Measurements from ENCODE around the gene NRG2. TPM values are rescaled to one million over a fixed set of nuclear protein-coding genes. Genes with fewer than 3 reads are reported as not detected.

NRG2 gene
- total RNA-seq, 1 donor from 2014 or later = 0.81 TPM

DNA sequence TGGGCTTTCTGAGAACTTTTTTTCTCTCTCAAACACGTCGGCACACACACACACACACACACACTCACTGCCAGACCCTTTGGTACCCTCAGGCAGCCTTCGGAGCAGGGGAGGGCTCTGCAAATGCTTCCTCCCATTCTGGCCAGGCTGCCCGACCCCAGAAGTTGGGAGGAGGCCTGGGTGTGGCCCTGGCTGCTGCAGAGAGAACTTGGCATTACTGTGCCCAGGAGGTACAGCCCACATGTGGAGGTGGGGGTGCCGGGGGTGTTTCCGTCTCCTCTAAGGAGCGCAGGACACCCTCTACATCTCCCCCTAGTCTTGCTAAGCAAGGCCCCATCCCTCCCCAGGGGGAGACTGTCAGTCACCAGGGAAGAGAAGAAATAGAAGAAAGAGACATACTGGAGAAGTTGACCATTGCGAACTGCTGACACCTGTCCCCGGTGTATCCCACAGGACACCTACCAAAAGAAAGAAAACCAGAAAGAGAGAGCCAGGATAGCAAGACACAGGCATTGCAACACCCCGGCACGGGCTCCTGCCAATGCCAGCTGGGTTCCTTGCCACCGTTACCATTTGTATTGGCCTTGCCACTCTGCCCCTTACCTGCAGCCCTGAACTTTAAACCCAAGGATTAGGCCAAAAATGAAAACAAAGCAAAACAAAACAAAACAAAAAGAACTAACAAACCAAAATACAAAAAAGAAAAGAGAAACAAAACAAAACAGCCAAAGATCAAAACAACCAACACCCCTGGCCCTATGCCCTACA lies 178.2 kb downstream of the NRG2 start:
- peak; percentile 80 for DNase-seq (ENCODE audit: low spot score)
- ATAC-seq = peak; percentile 80

DNA sequence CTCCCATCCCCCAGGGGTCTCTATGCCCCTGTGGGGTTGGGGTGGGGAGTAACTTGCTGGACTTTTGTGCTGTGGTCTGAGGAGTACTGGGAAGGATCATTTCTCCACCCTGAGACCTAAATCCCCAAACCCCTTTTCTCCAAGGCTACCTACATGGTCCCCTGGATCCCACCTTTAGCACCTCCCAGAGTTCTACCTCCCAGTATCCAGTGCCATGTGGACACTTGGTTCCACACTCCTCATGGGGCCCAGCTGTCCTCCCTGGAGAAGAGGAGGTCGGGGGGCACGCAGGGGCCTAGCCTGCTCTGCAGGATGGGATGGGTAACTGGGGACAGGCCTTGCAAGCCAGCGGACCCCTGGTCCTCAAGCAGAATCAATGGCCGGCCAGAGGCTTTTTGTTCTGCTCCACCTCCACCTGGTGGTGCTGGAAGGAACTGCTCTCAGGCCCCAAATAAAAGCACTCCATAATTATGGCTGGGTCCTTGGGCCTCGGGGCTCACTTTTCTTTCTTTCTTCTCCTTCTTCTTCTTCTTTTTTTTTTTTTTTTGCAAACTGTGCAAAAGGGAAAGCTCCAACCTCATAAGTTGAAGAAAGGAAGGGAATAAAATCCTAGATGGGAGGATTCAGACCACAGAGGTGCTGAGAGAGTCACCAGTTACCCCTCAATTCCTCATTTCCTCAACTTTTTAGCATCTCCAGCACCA lies 179.1 kb downstream of the NRG2 start:
- peak; percentile 68 for DNase-seq (ENCODE audit: low spot score)
- ATAC-seq = peak; percentile 84

DNA sequence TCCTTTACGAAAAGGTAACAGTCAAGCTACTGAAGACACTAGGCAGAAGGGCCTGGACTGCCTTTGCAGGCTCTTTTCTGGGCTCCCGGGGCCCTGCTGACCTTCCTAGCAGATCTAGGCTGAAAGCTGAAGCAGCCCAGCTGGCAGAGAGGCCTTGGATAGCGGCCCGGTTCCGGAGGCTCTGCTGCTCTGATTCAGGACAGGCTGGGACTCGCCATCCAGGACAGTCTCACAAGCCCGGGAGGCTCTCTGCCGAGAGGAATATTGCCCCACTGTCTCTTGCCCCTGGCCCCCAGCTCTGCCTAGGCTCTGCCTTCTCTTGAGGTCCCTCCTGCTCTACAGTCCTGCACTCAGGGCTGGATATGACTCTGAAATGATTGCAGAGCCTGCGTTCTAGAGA lies 179.7 kb downstream of the NRG2 start:
- DNase-seq (ENCODE audit: low spot score) (peak; percentile 66), ATAC-seq (peak; percentile 72)

DNA sequence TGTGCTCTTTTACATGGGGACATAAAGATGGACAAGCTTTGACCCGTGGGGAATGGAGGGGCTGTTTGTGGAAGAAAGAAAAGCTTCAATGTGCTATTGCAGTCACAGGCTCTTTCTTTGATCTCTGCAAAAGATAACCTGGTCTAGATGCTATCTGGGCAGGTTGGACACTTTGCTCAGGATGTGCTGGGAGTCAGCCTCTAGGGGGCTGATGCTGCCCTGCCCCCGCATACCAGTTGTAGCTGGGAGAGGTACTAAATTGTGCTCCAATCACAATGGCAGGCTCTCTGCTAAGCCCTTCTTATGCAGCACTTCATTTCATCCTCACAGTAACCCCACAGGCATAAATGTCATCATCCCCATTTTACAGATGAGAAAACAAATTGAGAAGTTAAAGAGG lies 180.3 kb downstream of the NRG2 start:
- ATAC-seq (no peak), DNase-seq (ENCODE audit: low spot score) (no peak)

DNA sequence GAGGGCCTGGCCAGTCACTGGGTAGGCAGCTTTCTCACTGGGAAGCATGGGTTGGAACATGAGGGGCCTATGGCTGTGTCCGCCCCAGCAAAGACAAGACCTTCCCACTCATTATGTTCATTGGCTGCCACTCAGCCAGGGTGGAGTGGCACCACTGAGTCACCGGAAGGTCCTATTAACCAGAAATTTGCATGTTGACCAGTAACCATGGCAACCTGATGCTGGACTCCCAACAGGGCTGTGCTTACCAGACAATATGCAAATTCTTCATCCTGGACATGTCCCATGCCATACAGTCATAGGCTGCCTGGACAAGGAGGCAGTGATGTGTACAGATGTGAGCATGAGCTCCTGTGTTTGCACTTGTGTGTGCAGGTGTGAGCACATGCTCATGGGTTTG lies 180.8 kb downstream of the NRG2 start:
- DNase-seq (ENCODE audit: low spot score) (no peak), ATAC-seq (no peak)

DNA sequence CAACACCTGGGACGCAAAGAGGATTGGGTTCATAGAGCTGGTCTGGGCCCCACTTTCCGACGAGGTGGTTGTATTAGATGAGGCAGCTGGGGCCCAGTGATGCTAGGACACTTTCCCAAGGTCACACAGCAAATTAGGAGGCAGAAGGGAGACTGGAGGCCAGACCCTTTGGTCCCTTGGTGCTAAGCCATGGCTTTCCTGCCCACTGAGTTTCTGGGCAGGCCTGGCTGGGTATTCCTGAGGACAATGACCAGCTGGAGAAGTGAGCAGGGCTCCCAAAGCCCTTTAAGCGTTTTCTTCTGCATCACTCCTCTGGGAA lies 181.3 kb downstream of the NRG2 start:
- DNase-seq (ENCODE audit: low spot score) (no peak), ATAC-seq (no peak)

DNA sequence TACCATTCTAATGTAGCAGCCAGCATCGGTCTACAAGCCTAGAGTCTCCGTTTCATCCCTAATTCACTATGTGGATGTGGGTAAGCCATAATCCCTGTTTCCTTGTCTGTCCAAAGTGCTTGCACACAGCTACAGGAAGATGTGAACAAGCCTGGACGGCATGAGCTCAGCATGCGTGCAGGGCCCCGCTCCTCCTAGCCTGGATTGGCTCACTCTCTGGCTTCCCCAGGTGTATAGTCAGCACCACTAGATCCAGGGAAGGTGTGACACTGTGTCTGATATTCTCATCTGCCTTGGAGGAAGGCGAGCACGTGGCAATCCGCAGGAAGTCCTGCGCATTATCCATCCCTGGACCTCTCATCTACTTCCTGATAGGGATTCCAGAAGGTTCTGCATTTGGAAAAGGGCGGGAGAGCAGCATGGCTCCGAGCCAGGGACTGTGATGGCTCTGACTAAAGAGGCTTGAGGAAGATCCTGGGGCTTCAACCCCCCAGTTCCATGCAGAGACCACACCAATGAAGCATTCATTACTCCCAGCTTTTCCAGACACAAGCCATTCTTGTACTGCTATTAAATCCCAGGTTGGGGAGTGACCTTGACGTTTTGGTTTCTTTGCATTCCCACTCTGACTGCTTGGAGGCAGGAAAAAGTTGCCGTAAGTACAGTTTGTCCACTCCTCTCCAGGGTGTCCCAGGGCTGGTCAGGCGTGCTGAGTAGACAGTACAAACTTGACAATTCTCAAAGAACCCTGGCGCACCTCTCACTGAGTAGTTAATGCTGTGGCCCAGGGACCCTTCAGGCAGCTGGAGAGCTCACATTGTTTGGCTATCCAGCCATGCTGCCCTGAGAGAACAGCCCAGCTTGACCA lies 181.8 kb downstream of the NRG2 start:
- DNase-seq (ENCODE audit: low spot score) (no peak), ATAC-seq (no peak)

DNA sequence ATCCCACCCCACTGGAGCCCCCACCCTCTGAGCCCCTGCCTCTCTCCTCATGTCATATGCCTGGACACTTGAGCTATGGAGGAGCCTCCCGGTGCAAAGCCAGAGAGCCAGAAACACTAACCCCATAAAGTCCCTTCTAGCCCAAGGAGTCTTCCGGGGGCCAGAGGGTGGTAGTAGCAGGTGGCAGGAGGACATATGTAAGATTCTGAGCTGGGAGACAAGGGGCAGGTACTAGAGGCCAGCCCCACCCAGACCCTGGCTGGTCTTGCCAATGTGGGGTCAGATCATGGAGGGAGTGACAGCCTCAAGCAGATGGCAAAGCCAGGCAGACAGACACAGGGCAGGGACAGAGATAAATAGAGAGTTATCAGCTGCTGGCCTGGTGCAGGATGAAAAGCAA lies 184.1 kb downstream of the NRG2 start:
- ATAC-seq (no peak), DNase-seq (ENCODE audit: low spot score) (no peak)

DNA sequence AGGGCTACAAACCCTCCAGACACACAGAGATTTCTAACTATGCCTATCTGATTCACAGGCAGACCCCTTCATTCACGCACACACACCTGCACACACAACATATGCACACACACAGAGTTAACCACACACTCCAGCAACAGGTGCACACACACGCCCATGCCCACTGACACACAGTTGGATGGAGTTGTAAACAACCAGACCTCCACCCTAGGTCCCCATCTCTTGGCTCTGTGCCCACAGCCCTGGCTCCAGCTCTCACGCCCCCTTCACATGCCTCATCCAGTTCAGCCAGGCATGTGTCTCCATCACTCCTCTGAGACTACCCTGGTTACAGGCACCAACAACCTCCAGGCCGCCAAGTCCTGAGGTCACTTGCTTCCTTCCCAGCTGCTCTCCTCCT lies 186.4 kb downstream of the NRG2 start:
- ATAC-seq (no peak), DNase-seq (ENCODE audit: low spot score) (no peak)

DNA sequence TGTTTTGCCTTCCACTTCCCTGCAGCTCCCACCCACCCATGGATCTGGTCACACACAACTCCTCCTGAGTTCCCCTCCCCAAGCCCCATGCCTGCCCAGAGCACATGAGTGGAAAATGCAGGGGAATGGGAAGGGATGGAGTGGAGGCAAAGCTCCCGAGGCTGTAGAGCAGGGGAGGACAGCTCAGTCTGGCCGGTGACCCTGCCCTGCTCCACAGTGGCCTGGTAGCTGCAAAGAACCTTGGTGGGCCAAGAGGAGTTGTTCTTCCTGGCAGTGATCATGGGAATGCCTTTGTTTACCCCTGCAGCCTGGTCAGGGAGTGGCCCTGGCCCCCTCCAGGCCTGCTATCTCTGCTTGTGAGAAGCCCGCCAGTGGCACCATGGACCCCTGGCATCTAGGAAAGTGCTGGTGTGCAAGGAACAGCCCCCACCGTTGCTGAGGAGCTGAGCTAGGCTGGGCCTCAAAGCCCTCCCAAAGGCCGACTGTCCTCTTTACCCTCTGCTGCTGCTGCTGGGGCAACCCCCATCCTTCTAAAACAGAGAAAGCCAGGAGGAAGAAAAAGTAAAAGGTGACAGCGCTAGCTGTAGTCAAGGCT lies 187.1 kb downstream of the NRG2 start:
- DNase-seq (ENCODE audit: low spot score) (no peak), ATAC-seq (no peak)

DNA sequence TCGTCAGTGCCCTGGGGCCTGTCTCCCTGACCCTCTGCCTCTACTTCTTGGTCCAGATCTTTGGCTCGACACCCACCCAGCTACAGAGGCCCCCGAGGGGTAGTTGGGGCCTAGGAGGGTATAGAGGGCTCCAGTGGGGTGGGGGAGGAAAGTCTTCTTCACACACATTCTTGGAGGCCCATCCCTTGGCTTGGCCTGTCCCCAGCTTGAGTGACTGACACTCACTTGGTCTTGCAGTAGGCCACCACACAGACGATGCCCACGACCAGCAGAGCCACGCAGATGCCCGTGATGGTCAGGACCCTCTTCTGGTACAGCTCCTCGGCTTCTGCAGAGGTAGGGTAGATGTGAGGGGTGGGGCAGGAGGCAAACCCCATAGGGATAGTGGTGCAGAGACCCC lies 187.6 kb downstream of the NRG2 start:
- ATAC-seq = no peak
- no peak for DNase-seq (ENCODE audit: low spot score)

DNA sequence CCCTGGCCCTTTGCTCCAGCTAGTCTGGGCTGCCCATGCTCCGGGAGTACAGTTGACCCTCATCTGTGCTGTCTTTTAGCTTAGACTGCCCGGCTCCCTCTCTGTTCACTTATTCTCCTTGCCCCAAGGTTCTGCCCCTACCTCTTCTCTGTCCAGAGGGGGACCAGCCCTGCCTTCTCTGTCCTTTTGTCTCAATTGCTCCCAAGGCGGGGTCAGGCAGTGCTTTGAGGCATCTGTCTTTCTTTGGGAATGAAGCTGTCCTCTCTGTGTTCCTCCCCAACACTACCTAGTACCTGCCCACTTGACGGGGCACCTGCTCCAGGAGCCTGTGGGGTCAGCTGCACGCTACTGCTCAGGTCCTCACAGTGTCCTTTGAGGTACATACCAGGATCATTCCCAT lies 188.1 kb downstream of the NRG2 start:
- ATAC-seq = no peak

DNA sequence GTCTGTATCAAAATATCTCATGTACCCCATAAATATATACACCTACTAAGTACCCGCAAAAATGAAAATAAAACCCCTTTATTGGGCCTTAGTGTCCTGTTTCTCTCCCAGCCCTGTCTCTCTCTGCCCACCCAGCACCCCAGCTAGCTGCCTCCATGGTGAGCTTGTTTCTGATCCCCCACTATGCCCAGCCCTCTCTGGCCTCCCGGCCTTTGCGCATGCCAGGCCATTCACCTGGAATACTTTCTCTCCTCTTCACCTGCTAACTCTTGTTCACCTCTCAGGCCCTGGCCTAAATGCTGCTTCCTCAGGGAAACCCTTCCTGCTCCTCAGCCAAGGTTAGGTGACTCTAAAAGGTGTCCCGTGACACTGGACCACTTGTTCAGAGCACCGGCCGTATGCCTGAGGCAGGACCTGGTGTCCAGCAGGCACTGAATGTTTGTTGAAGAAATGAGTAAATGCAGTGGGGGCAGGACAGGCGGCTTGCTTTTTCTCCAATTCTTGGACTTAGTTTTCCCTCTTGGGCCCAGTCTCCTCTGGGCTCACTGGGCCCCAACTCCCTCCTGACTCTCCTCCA lies 189.0 kb downstream of the NRG2 start:
- ATAC-seq (no peak), DNase-seq (ENCODE audit: low spot score) (no peak)

More for the DNA sequence above, 188.1 kb downstream of the NRG2 start:
- DNase-seq (ENCODE audit: low spot score) = no peak

DNA sequence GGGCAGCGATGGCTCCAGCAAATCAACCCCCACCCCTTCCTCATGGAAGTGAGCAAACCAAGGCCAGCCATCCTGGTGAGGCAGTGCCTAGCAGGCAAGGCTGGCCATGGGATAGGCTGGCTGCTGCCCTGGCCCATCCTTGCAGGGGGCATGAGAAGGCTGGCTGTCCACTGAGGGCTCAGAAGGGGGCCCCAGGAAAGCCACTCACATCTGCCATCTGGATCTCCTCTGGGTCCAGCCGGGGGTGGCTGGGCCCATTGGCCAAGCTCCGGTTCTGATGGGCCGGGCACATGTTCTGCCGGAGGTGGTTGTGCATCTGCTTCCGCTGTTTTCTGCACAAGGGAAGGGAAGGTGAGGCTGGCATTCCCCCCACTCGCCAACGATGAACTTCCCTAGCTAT lies 190.4 kb downstream of the NRG2 start:
- no peak for ATAC-seq
- DNase-seq (ENCODE audit: low spot score) = no peak

DNA sequence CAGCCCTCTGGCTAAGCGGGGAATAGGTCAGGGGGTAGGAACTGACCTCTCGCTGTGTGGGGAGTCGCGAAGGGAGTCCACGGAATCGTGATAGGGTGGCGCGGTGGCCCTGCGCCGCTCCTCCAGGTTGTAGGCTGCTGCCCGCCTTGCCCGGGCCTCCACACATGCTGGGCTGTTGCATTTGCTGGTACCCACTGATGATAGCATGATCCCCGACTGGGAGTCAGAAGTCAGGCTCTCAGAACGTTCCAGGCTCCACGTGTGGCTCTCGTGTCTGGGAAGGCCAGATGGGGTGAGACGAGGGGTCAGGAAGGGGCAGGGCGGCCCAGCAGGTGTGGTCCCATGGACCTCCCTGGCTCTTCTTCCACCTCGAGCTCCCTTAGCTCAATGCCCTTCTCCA lies 191.5 kb downstream of the NRG2 start:
- DNase-seq (ENCODE audit: low spot score) = no peak

DNA sequence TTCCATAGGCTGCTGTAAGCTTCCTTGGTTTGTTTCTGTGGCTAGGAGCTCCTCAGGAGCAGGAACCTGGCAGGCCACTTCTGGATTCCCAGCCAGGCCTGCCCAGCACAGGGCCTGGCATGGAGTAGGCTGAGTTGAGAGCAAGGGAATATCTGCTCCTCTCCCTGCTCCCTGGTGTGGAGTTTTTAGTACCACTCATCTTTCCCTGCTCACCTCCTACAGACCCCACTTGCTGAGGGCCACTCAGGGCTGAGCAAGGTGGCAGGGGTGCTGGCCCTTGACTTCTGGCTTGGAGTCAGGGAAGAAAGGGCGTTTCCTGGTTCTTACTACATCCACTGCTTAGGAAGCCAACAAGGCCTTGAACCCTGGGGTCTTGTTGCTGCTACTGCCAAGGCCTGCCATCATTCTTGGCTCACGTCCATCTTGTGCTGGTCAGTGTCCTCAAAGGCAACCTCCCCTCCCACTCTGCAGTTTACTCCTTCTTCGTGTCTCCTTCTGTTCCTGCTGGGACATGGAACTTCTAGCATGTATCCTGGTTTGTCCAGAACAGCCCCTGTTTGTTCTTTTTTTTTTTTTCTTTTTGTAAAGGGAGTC lies 192.6 kb downstream of the NRG2 start:
- no peak for ATAC-seq

More for the DNA sequence above, 191.5 kb downstream of the NRG2 start:
- no peak for ATAC-seq

DNA sequence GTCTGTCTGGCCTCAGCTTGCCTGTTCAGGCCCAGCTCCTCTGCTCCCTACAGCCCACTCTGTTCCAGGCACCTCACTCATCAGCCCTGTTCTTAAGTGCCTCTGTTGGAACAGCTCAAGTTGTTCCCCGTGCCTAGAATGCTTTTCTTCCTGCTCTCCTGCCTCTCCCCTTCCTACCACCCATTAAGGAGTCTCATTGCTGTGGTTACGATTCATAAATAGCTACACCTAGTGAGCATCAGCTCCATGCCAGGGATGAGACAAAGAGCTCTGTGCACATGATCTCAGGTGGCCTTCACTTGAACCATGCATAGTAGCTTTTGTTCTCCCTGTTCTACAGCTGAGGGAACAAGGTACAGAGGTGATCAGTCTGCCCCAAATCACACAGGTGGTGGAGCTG lies 193.2 kb downstream of the NRG2 start:
- no peak for ATAC-seq
- no peak for DNase-seq (ENCODE audit: low spot score)

More for the DNA sequence above, 192.6 kb downstream of the NRG2 start:
- no peak for DNase-seq (ENCODE audit: low spot score)

DNA sequence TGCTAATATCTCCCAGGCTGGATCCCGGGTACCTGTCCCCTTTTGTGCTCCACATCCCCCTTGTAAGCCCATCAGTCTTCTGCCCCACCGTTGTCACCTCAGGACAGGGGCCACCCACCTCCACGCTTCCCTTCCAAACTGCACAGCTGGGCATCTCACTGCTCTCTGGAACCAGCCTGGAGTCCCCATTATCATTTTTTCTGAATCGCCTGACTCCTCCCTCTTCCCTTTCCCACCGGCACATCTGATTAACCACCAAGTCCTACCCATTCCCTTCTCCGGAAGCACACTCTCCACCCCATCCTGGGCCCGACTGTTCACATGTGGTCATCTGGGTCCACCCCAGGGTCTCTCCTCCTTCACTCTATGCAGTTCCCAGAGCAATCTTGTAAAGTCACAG lies 193.6 kb downstream of the NRG2 start:
- ATAC-seq (no peak), DNase-seq (ENCODE audit: low spot score) (no peak)

DNA sequence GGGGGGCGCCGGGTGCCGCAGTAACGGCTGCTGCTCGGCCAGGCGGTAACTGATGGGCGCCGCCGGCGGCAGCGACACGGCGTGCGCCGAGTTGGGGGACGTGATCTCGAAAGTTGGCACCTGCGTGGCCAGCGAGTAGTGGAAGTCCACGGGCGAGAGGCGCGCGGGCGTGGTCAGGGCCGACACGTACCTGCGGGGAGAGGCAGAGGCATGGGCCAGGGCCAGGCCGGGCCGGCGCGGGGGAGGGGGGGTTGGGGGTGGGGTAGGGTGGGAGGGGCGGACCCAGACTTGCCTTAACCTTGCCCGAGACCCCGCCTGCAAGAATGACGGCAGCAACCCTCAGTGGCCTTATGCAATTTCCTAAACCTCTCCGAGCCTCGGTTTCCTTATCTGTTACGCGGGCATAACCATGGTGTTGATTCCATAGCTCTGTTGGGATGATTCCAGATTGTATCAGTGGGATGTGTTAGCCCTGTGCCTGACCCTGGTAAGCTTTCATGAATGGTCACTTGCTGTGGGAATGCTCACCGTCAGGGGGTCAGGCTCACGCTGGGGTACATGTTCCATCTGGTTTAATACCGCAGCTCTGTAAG lies 194.5 kb downstream of the NRG2 start:
- DNase-seq (ENCODE audit: low spot score) (no peak), ATAC-seq (no peak)

All from left lobe of liver (tissue), 2 donors.